Measurements from ENCODE around the gene RHNO1. TPM values are rescaled to one million over a fixed set of nuclear protein-coding genes. Genes with fewer than 3 reads are reported as not detected.

RHNO1 gene
- total RNA-seq, 1 donor from 2014 or later = 3.6 TPM

DNA sequence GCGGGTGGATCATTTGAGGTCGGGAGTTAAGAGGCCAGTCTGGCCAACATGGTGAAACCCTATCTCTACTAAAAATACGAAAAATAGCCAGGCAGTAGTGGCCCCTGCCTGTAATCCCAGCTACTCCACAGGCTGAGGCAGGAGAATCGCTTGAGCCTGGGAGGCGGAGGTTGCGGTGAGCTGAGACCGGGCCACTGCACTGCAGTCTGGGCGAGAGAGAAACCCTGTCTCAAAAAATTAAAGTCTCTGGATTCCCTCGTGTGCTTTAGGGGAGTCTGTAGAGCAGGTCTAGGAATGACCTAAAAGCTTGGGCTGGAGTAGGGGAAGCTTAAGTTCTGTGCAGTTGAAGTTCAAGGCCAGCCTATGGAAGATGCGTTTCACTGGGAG lies 13.0 kb downstream of the RHNO1 start:
- intact Hi-C loops (cut with micrococcal nuclease) = no loop called here
- Histone ChIP-seq H3K27ac (replicated peaks) (peak overlapping the region; percentile 90), H3K4me3 (peak overlapping the region; percentile 89), H3K27me3 (ENCODE audit: low read depth) (no peaks in the 10 kb centered on the region), H3K9me3 (replicated peaks) (no peaks in the 10 kb centered on the region), H3K4me1 (peaks cover 31% of the 10 kb centered on the region), H3K36me3 (no peaks in the 10 kb centered on the region)
- DNase-seq = no peak
- TF ChIP-seq, protein P1, sequence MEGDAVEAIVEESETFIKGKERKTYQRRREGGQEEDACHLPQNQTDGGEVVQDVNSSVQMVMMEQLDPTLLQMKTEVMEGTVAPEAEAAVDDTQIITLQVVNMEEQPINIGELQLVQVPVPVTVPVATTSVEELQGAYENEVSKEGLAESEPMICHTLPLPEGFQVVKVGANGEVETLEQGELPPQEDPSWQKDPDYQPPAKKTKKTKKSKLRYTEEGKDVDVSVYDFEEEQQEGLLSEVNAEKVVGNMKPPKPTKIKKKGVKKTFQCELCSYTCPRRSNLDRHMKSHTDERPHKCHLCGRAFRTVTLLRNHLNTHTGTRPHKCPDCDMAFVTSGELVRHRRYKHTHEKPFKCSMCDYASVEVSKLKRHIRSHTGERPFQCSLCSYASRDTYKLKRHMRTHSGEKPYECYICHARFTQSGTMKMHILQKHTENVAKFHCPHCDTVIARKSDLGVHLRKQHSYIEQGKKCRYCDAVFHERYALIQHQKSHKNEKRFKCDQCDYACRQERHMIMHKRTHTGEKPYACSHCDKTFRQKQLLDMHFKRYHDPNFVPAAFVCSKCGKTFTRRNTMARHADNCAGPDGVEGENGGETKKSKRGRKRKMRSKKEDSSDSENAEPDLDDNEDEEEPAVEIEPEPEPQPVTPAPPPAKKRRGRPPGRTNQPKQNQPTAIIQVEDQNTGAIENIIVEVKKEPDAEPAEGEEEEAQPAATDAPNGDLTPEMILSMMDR (IDR thresholded peaks at IDR 0.05; ENCODE audit: borderline replicate concordance) = no peak

DNA sequence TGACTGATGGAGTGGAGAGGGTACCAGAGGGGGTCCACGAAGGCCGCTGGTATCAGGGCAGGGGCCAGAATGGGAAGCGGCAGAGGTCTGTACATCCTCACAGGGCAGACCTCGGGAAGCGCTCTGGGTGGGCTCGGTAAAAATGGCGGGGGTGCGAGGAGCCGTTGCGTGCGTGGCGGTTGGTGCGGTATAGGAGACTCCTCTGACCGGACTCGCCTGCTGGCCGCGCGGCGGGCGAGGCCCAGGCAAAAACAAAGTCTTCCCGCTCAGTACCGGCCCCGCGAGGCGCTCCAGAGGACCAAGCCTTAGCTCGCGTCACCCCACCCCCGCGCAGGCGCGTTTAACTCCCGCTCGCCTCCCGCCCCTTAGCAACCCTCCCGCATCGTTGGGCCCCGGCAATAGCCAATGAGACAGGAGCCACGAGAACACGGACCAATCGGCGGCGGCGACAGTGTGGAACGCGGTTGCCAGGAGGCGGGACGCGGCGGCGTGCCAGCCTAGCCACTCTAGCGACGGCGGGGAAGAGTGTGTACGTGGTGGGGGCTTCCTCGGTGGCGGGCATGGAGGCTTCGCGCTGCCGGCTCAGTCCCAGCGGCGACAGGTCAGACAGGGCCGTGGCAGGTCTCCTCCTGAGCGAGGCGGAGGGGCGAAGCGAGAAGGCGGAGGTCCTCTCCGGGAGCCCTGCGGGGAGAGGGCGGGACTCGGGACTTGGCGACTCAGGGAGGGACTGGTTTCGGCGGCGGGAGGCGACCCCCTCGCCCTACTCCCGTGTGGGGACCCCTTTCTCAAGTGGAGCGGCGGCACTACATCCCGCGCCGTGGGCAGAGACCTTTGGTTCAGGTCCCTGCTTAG lies 13.6 kb downstream of the RHNO1 start, which contains the start of gene TULP3:
Gene TULP3 (plus strand): TSS at position 504 of the 852 bp plus-strand sequence. CDS start 57 bp downstream, at position 561.
- Histone ChIP-seq H3K4me1 (peaks cover 35% of the 10 kb centered on the region), H3K27ac (replicated peaks) (peak within 1 kb of the TSS; percentile 90), H3K36me3 (no peaks in the 10 kb centered on the region), H3K27me3 (ENCODE audit: low read depth) (no peaks in the 10 kb centered on the region), H3K4me3 (peak within 1 kb of the TSS; percentile 89), H3K9me3 (replicated peaks) (no peaks in the 10 kb centered on the region)
- peak; percentile 99 for DNase-seq
- TF ChIP-seq, protein P1 (IDR thresholded peaks at IDR 0.05; ENCODE audit: borderline replicate concordance) = peak; percentile 22
- intact Hi-C loops (cut with micrococcal nuclease) = no loop called here

DNA sequence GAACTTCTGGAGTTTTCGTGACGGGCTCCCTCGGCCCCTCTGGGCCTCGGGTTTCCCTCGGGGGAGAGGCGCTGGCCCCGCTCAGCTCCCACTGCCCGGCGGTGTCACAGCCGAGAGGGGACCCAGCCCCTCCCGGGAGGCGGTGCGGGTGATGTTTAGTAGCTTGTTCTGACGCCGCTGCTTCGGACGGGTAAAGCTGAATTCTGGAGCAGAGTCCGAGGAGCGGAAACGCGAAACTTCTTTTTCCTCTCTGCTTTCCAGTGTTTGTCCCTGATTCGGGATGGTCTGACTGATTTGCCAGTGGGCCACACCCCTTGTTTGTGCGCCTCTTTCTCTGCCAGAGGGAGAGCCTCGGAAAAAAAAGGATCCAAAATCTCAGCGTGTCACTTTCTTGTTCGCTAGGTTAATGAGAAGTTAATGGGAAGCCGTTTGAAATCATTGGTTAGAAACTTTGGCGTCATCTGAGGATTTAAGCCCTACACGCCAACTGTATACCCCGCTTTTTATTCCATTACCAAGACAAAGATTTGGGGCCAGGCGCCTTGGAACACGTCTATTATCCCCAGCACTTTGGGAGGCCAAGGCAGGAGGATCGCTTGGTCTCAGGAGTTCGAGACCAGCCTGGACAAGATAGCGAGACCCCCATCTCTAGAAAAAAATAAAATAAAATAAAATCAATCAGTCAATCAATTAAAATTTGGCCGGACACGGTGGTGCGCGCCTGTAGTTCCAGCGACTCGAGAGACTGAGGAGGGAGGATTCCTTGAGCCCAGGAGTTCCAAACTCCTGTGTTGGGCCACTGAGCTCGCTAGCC lies 14.4 kb downstream of the RHNO1 start:
- intact Hi-C loops (cut with micrococcal nuclease) = no loop called here
- peak; percentile 51 for DNase-seq
- TF ChIP-seq, protein P1 (IDR thresholded peaks at IDR 0.05; ENCODE audit: borderline replicate concordance) = no peak
- H3K27ac ChIP-seq (replicated peaks) = peak overlapping the region; percentile 90
- H3K4me3 ChIP-seq = peak overlapping the region; percentile 89
- H3K27me3 ChIP-seq (ENCODE audit: low read depth) = no peaks in the 10 kb centered on the region
- no peaks in the 10 kb centered on the region for H3K36me3 ChIP-seq
- no peaks in the 10 kb centered on the region for H3K9me3 ChIP-seq (replicated peaks)
- peaks cover 41% of the 10 kb centered on the region for H3K4me1 ChIP-seq

DNA sequence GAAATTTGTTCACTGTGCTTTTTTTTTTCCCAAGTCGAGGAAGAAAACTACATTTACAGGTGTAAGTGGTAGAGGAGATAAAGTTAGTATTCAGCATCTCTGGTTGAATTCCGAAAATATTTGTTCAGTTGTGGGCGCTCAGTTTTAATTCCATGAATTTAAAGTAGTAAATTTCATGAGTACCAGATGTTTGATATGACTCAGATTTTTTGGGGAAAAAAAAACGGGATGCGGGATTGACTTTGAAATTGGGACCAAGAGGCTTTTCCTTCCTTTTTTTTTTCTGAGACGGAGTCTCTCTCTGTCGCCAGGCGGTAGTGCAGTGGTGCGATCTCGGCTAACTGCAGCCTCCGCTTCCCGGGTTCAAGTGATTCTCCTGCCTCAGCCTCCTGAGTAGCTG lies 15.2 kb downstream of the RHNO1 start:
- no peaks in the 10 kb centered on the region for H3K9me3 ChIP-seq (replicated peaks)
- no peak overlapping the region for H3K27ac ChIP-seq (replicated peaks)
- no peaks in the 10 kb centered on the region for H3K27me3 ChIP-seq (ENCODE audit: low read depth)
- intact Hi-C loops (cut with micrococcal nuclease) = no loop called here
- H3K4me3 ChIP-seq = peak overlapping the region; percentile 89
- TF ChIP-seq, protein P1 (IDR thresholded peaks at IDR 0.05; ENCODE audit: borderline replicate concordance) = no peak
- H3K4me1 ChIP-seq = peaks cover 44% of the 10 kb centered on the region
- H3K36me3 ChIP-seq = no peaks in the 10 kb centered on the region
- no peak for DNase-seq

DNA sequence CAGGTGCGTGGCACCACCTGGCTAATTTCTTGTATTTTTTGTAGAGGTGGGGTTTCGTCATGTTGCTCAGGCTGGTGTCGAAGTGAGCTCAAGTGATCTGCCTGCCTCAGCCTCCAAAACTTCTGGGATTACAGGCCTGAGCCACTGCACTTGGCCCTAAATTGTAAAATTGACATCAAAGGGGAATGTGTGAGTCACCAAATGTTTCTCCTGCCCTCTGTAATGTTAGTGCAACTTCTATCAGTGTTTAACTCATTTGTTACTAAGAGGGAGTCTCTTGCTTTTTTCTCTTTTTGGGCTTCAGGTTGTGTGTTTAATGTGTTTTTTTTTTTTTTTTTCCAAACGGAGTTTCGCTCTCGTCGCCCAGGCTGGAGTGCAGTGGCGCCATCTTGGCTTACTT lies 16.0 kb downstream of the RHNO1 start:
- Histone ChIP-seq H3K27ac (replicated peaks) (no peak overlapping the region), H3K4me1 (peaks cover 44% of the 10 kb centered on the region)
- DNase-seq = no peak

More for the DNA sequence above, 16.0 kb downstream of the RHNO1 start:
- Histone ChIP-seq H3K4me3 (peak overlapping the region; percentile 89), H3K27me3 (ENCODE audit: low read depth) (no peaks in the 10 kb centered on the region), H3K36me3 (no peaks in the 10 kb centered on the region), H3K9me3 (replicated peaks) (no peaks in the 10 kb centered on the region)
- intact Hi-C loops (cut with micrococcal nuclease) = no loop called here
- TF ChIP-seq, protein P1 (IDR thresholded peaks at IDR 0.05; ENCODE audit: borderline replicate concordance) = no peak

Measured in left ventricle myocardium inferior (tissue), 1 donor.